KMS-11 (cell line): Measurements from ENCODE around the gene TACR1.

Source experiments
- H2AFZ ChIP-seq: fragments of 200-600 bp; sonication (generic); 2 replicates; pipeline ENCODE4 v1.6.1; 2016; ENCODE audit warnings: antibody characterized with exemption, mixed run types, low read depth
- H3K27ac ChIP-seq: fragments of 200-600 bp; sonication (generic); 2 replicates; pipeline ENCODE4 v1.6.1; 2016; ENCODE audit warnings: mild to moderate bottlenecking, mixed run types
- H3K27me3 ChIP-seq: fragments of 200-600 bp; sonication (generic); 2 replicates; pipeline ENCODE4 v1.6.1; 2017; ENCODE audit warnings: mild to moderate bottlenecking, low read depth, mixed run types, moderate library complexity; ENCODE audit not compliant: insufficient read depth
- H3K36me3 ChIP-seq: fragments of 200-600 bp; sonication (generic); 2 replicates; pipeline ENCODE4 v1.6.1; 2017; ENCODE audit warnings: mild to moderate bottlenecking, mixed run types; ENCODE audit not compliant: insufficient read depth
- H3K4me1 ChIP-seq: fragments of 200-600 bp; sonication (generic); 2 replicates; pipeline ENCODE4 v1.6.1; 2016; ENCODE audit warnings: mild to moderate bottlenecking, low read depth, mixed run types; ENCODE audit not compliant: poor library complexity, severe bottlenecking
- H3K4me2 ChIP-seq: fragments of 200-600 bp; sonication (generic); 2 replicates; pipeline ENCODE4 v1.7.0; 2016; ENCODE audit warnings: mild to moderate bottlenecking, mixed run types
- H3K4me3 ChIP-seq: fragments of 200-600 bp; sonication (generic); IDR thresholded peaks from 2 replicates; pipeline ENCODE4 v1.6.1; 2017; ENCODE audit warnings: low read depth, low read length, mixed read lengths; ENCODE audit not compliant: insufficient read depth
- H3K79me2 ChIP-seq: fragments of 200-600 bp; sonication (generic); 2 replicates; pipeline ENCODE4 v1.6.1; 2016; ENCODE audit warnings: low read depth, mixed run types; ENCODE audit not compliant: insufficient read depth
- H3K9ac ChIP-seq: fragments of 200-600 bp; sonication (generic); 2 replicates; pipeline ENCODE4 v1.6.1; 2016; ENCODE audit warnings: mild to moderate bottlenecking, mixed run types
- H4K20me1 ChIP-seq: fragments of 200-600 bp; sonication (generic); 2 replicates; pipeline ENCODE4 v1.6.1; 2016; ENCODE audit warnings: mild to moderate bottlenecking, mixed run types; ENCODE audit not compliant: insufficient read depth
- TF ChIP-seq, protein P1 (sequence below): fragments of 200-600 bp; sonication (generic); conservative IDR thresholded peaks from 2 replicates; pipeline ENCODE4 v1.6.1; 2017; ENCODE audit warnings: low read depth, mild to moderate bottlenecking, antibody characterized with exemption, low read length, moderate library complexity, mixed read lengths

Gene TACR1

DNA sequence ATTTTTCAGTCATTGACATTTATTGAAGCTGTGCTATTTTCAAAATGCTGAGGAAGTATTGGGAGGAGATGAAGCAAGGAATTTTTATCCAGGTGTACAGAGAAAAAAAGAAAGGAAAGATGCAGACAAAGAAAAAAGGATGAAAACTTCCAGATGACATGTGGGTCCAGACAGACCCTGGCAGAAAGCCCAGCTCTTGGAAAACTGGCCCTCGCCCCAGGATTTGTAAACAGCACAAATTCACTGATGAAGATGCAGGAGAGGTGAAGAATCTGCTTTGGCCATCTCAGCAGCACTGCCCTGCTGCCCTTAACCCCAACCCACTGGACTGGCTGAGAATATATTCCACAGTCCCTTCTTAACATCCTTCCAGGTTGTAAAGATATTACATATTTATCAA, 12.5 kb downstream of the TACR1 start:
- H3K27ac ChIP-seq = no peak overlapping the region
- no peaks in the 10 kb centered on the region for H3K79me2 ChIP-seq
- TF ChIP-seq, protein P1, sequence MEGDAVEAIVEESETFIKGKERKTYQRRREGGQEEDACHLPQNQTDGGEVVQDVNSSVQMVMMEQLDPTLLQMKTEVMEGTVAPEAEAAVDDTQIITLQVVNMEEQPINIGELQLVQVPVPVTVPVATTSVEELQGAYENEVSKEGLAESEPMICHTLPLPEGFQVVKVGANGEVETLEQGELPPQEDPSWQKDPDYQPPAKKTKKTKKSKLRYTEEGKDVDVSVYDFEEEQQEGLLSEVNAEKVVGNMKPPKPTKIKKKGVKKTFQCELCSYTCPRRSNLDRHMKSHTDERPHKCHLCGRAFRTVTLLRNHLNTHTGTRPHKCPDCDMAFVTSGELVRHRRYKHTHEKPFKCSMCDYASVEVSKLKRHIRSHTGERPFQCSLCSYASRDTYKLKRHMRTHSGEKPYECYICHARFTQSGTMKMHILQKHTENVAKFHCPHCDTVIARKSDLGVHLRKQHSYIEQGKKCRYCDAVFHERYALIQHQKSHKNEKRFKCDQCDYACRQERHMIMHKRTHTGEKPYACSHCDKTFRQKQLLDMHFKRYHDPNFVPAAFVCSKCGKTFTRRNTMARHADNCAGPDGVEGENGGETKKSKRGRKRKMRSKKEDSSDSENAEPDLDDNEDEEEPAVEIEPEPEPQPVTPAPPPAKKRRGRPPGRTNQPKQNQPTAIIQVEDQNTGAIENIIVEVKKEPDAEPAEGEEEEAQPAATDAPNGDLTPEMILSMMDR = no peak
- no peak overlapping the region for H3K4me3 ChIP-seq
- no peak overlapping the region for H3K4me2 ChIP-seq
- H3K4me1 ChIP-seq = no peaks in the 10 kb centered on the region
- no peaks in the 10 kb centered on the region for H4K20me1 ChIP-seq
- no peak overlapping the region for H2AFZ ChIP-seq
- H3K36me3 ChIP-seq = no peaks in the 10 kb centered on the region
- H3K27me3 ChIP-seq = no peaks in the 10 kb centered on the region
- H3K9ac ChIP-seq = no peak overlapping the region

DNA sequence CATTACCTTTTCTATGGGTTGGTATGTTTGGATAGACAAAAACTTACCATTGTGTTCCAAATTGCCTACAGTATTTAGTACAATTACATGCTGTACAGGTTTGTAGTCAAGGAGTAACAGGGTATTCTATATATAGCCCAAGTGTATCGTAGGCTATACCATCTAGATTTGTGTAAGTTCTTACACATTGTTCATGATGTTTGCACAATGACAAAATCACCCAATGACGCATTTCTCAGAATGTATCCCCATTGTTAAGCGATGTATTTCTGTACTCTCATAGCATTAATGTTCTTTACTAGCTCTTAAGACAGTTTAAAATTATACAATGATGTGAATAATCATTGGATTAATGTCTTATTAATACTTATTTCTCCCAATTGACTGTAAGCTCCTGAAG, 16.7 kb downstream of the TACR1 start:
- Histone ChIP-seq H3K4me1 (no peaks in the 10 kb centered on the region), H4K20me1 (no peaks in the 10 kb centered on the region), H3K27ac (no peak overlapping the region), H3K79me2 (no peaks in the 10 kb centered on the region), H3K36me3 (no peaks in the 10 kb centered on the region), H3K27me3 (no peaks in the 10 kb centered on the region), H3K9ac (no peak overlapping the region), H3K4me3 (no peak overlapping the region), H2AFZ (no peak overlapping the region), H3K4me2 (no peak overlapping the region)
- TF ChIP-seq, protein P1 = no peak

DNA sequence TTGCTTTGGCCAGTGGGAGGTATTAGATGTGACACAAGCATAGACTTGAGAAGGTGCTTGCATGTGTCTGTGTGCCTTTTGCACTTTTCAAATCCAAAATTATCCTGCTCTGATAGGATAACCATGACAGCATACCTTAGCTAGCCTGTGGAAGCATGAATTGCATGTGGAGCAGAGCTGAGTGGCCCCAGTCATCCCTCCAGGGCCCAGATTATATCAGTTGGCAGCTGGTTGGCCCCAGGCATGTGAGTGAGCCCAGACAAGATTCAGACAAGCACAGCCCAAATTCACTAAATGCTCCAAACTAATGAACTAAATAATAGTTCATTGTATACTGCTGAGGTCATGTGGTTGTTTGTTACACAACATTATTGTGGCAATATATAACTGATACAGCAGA, 18.8 kb downstream of the TACR1 start:
- no peaks in the 10 kb centered on the region for H3K79me2 ChIP-seq
- H3K9ac ChIP-seq = no peak overlapping the region
- H3K27ac ChIP-seq = no peak overlapping the region
- no peak overlapping the region for H2AFZ ChIP-seq
- no peak overlapping the region for H3K4me3 ChIP-seq
- no peaks in the 10 kb centered on the region for H3K4me1 ChIP-seq
- no peak overlapping the region for H3K4me2 ChIP-seq
- TF ChIP-seq, protein P1 = no peak
- H3K27me3 ChIP-seq = no peaks in the 10 kb centered on the region
- no peaks in the 10 kb centered on the region for H3K36me3 ChIP-seq
- H4K20me1 ChIP-seq = no peaks in the 10 kb centered on the region

DNA sequence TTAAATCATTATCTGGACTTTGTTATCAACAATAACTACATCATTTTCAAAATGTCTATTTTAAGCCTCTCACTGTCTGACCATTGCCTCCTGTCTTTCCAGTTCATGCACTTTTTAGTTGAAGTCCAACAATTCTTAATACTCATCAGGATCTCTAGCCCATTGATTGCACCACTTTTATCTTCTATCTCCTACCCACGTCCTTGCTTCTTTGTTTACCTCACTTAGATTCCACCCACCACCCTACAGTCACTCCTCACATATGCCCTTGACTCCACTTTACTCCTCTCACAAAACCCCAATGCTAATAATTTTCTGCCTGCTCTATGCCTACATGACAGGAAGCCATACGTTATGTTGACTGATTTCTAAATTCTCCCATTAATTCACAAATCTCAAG, 21.9 kb downstream of the TACR1 start:
- no peaks in the 10 kb centered on the region for H3K79me2 ChIP-seq

More for the DNA sequence above, 21.9 kb downstream of the TACR1 start:
- Histone ChIP-seq H3K4me2 (no peak overlapping the region), H3K36me3 (no peaks in the 10 kb centered on the region), H3K27me3 (no peaks in the 10 kb centered on the region), H2AFZ (no peak overlapping the region), H3K4me3 (no peak overlapping the region), H3K9ac (no peak overlapping the region), H4K20me1 (no peaks in the 10 kb centered on the region), H3K27ac (no peak overlapping the region), H3K4me1 (no peaks in the 10 kb centered on the region)
- TF ChIP-seq, protein P1 = no peak
